Measurements from ENCODE around the gene CTIF. TPM values are rescaled to one million over a fixed set of nuclear protein-coding genes. Genes with fewer than 3 reads are reported as not detected.

Gene CTIF
- polyA plus RNA-seq, 1 of the 3 experiments (the other 2 are of a cell fraction): 47.2 TPM

- TF ChIP-seq RXRA (IDR thresholded peaks at IDR 0.05; ENCODE audit: borderline replicate concordance, low read depth): no peak
Observed at GRCh38 chr18:48808476-48808875, 269.6 kb downstream of the CTIF start (continued).

GRCh38 chr18:48809365-48809764 lies 270.5 kb downstream of the CTIF start:
- CTCF ChIA-PET: no interaction called here
- TF ChIP-seq MXI1 (IDR thresholded peaks at IDR 0.05; ENCODE audit: low read depth, low read length) (no peak), REST (IDR thresholded peaks at IDR 0.05; ENCODE audit: low read depth, low read length) (no peak), CTCF (IDR thresholded peaks at IDR 0.05) (no peak), NRF1 (IDR thresholded peaks at IDR 0.05; ENCODE audit: low read depth, low read length) (no peak), USF2 (IDR thresholded peaks at IDR 0.05; ENCODE audit: borderline replicate concordance, low read depth, low read length) (no peak), ZBTB33 (IDR thresholded peaks at IDR 0.05; ENCODE audit: borderline replicate concordance, low read depth) (no peak)
- POLR2A ChIA-PET: no interaction called here
- H3K9me3 ChIP-seq: no peaks in the 10 kb centered on the region
- no peak overlapping the region for H3K4me3 ChIP-seq (ENCODE audit: low read depth in 2 of 2, low read length in 1 of 2)
- H3K4me2 ChIP-seq: no peak overlapping the region
- WGBS (ENCODE audit: low lambda C conversion rate): 94% methylated on average over 1 of the region's 1 CpG
- H4K20me1 ChIP-seq (ENCODE audit: insufficient read depth): no peaks in the 10 kb centered on the region
- H3K9me2 ChIP-seq: no peaks in the 10 kb centered on the region
- peaks cover 13% of the 10 kb centered on the region in 2 experiments for H3K36me3 ChIP-seq (replicated peaks in 1 of 2; ENCODE audit: control insufficient read depth in 1 of 2, insufficient read depth in 2 of 2, low read length in 1 of 2)
- peaks cover 8% of the 10 kb centered on the region; the same call in 1 of the 2 replicates for H3K79me2 ChIP-seq (ENCODE audit: insufficient read depth)
- no peak for DNase-seq
- no peak overlapping the region for H3K9ac ChIP-seq
- H2AFZ ChIP-seq (ENCODE audit: low read depth): no peak overlapping the region
- no peaks in the 10 kb centered on the region for H3K27me3 ChIP-seq (ENCODE audit: insufficient read depth)
- no peak overlapping the region for H3K27ac ChIP-seq (ENCODE audit: low read depth in 2 of 2, low read length in 1 of 2)
- H3K4me1 ChIP-seq (ENCODE audit: control insufficient read depth in 1 of 2, insufficient read depth in 2 of 2, low read depth in 1 of 2, low read length in 1 of 2): peaks cover under 1 to 4% of the 10 kb centered on the region in 2 experiments; a peak in 3 of 4 replicates
- peaks cover 35% of the 10 kb centered on the region for H3F3A ChIP-seq (replicated peaks; ENCODE audit: insufficient read depth)

Measured in SK-N-SH (cell line).